HepG2 (cell line): ENCODE results near the gene SIK2. TPM values are rescaled to one million over a fixed set of nuclear protein-coding genes. Genes with fewer than 3 reads are reported as not detected.

ENCODE experiments used
- ATAC-seq: fragments of 200-7000 bp; cut with Tn5 transposase; 3 replicates; pipeline ENCODE4 v1.9.1; 2020; ENCODE audit warnings: mild to moderate bottlenecking, moderate library complexity
- BruUV-seq: library from RNA; stranded (reverse); fragments of 400-500 nt; replicated peaks from 2 replicates; lab custom pipeline; 2021; lab: Mats Ljungman, UMichigan
- CTCF ChIA-PET: fragments of 300-600 bp; formaldehyde crosslinking; extraction: SDS; loops from one replicate; lab custom pipeline; 2021; ENCODE audit warnings: low total read pairs, inconsistent platforms, low intra/inter-chr PET ratio; lab: Yijun Ruan, JAX
- POLR2A ChIA-PET: fragments of 350-600 bp; sonication (Branson Sonifier 250); formaldehyde crosslinking; loops from one replicate; lab custom pipeline; 2020; ENCODE audit warnings: antibody characterized with exemption, inconsistent platforms; lab: Yijun Ruan, JAX
- DNase-seq: peaks from one replicate; pipeline ENCODE4 v3.0.0-alpha.2; 2015; ENCODE audit warnings: low spot score
- FAIRE-seq: peaks from 3 replicates; lab custom pipeline; 2011; peaks lifted over from hg19 to GRCh38; lab: Jason Lieb, UNC
- H2AFZ ChIP-seq: one replicate; pipeline ENCODE4 v1.6.1; 2011; ENCODE audit warnings: low read length, inconsistent platforms
- H3K27ac ChIP-seq: fragments of 300-600 bp; 3 replicates; pipeline ENCODE4 v1.8.0; 2011; ENCODE audit warnings: mixed run types, mild to moderate bottlenecking, mixed read lengths, low read length, inconsistent platforms; ENCODE audit not compliant: insufficient read depth; ENCODE audit errors: extremely low read length
- H3K27me3 ChIP-seq, 2 experiments: fragments of 200-600 bp in 1 of 2; 2 replicates in 1 of 2; 3 replicates in 1 of 2; pipeline versions ENCODE4 v1.6.0 to v1.8.0; 2011; ENCODE audit warnings: low read length in 2 of 2, mild to moderate bottlenecking in 2 of 2, moderate library complexity in 2 of 2, inconsistent platforms in 1 of 2; ENCODE audit not compliant: insufficient read depth in 2 of 2, control insufficient read depth in 1 of 2
- H3K36me3 ChIP-seq, 2 experiments: fragments of 200-600 bp in 1 of 2; replicated peaks in 1 of 2; 2 replicates in 1 of 2; 3 replicates in 1 of 2; pipeline versions ENCODE4 v1.5.1 to v1.8.0; 2011; ENCODE audit warnings: low read length in 2 of 2, inconsistent platforms in 1 of 2; ENCODE audit not compliant: insufficient read depth in 2 of 2, control insufficient read depth in 1 of 2
- H3K4me1 ChIP-seq: 2 replicates; pipeline ENCODE4 v1.5.1; 2012; ENCODE audit warnings: low read length, inconsistent platforms; ENCODE audit not compliant: insufficient read depth
- H3K4me2 ChIP-seq: 2 replicates; pipeline ENCODE4 v1.6.0; 2011; ENCODE audit warnings: low read depth, low read length, inconsistent platforms
- H3K4me3 ChIP-seq, 3 experiments: fragments of 200-600 bp in 1 of 3; sonication (generic), shearing (Covaris generic) in 1 of 3; replicated peaks in 1 of 3; 2 replicates each; pipeline ENCODE4 v1.5.1; 2011 to 2016; ENCODE audit warnings: low read length in 3 of 3, inconsistent platforms in 2 of 3, low read depth in 2 of 3, mild to moderate bottlenecking in 2 of 3, control low read depth in 1 of 3, mixed read lengths in 1 of 3; ENCODE audit not compliant: insufficient read depth in 1 of 3
- H3K79me2 ChIP-seq: one replicate; pipeline ENCODE4 v1.6.1; 2011; ENCODE audit warnings: low read length, inconsistent platforms; ENCODE audit not compliant: insufficient read depth
- H3K9ac ChIP-seq: 2 replicates; pipeline ENCODE4 v1.6.0; 2011; ENCODE audit warnings: mild to moderate bottlenecking, low read depth, low read length, inconsistent platforms; ENCODE audit not compliant: insufficient read depth
- H3K9me3 ChIP-seq: 2 replicates; pipeline ENCODE4 v1.5.1; 2012; ENCODE audit warnings: mild to moderate bottlenecking, low read length
- H4K20me1 ChIP-seq: 2 replicates; pipeline ENCODE4 v1.6.0; 2011; ENCODE audit warnings: inconsistent platforms, mild to moderate bottlenecking, low read length, moderate library complexity; ENCODE audit not compliant: insufficient read depth
- CEBPG ChIP-seq: IDR thresholded peaks from 2 replicates; pipeline ENCODE4 v1.6.1; 2016
- MAFF ChIP-seq: IDR thresholded peaks from 2 replicates; pipeline ENCODE4 v1.6.1; 2011; ENCODE audit warnings: low read depth, low read length, improper control_type of control experiment
- MAFK ChIP-seq, 2 experiments: IDR thresholded peaks in 1 of 2; conservative IDR thresholded peaks in 1 of 2; 2 replicates each; pipeline ENCODE4 v1.6.1; 2011; ENCODE audit warnings: improper control_type of control experiment in 2 of 2, low read length in 2 of 2
- NFYB ChIP-seq: sonication (generic); formaldehyde crosslinking; IDR thresholded peaks from 2 replicates; pipeline ENCODE4 v1.4.0; 2020; ENCODE audit warnings: missing genetic modification reagents
- NR2F6 ChIP-seq, 2 experiments: IDR thresholded peaks; 2 replicates each; pipeline ENCODE4 v1.6.1; 2016; ENCODE audit warnings: antibody characterized with exemption in 1 of 2, mild to moderate bottlenecking in 1 of 2
- ONECUT2 ChIP-seq: sonication (generic); formaldehyde crosslinking; IDR thresholded peaks from 2 replicates; pipeline ENCODE4 v1.4.0; 2020; ENCODE audit warnings: missing genetic modification reagents
- SALL1 ChIP-seq: sonication (generic); formaldehyde crosslinking; IDR thresholded peaks from 2 replicates; pipeline ENCODE4 v1.8.0; 2022; ENCODE audit warnings: mild to moderate bottlenecking, missing genetic modification reagents
- ZNF34 ChIP-seq: sonication (generic); formaldehyde crosslinking; IDR thresholded peaks from 2 replicates; pipeline ENCODE4 v1.4.0; 2020; ENCODE audit warnings: mild to moderate bottlenecking, missing genetic modification reagents, borderline replicate concordance
- ZNF687 ChIP-seq: sonication (generic); formaldehyde crosslinking; IDR thresholded peaks from 2 replicates; pipeline ENCODE4 v1.5.1; 2020; ENCODE audit warnings: mild to moderate bottlenecking, missing genetic modification reagents, moderate library complexity
- WGBS: methylation state at CpG from one replicate; pipeline ENCODE4 v1.1.6; 2017; ENCODE audit warnings: low lambda C conversion rate; 5-methylcytosine and 5-hydroxymethylcytosine counted together
- in situ Hi-C: cut with HindIII; loops from 2 replicates; pipeline ENCODE4 v1.10.0; 2017; ENCODE audit warnings: low pct_unique_long_range_greater_than_20kb; ENCODE audit not compliant: extremely low pct_ligation_motif_present
- intact Hi-C: fragments of 100-400 bp; cut with micrococcal nuclease; formaldehyde crosslinking; loops from one replicate; pipeline ENCODE4 v1.10.0; 2022; ENCODE audit not compliant: unreplicated experiment
- polyA plus RNA-seq, 8 experiments: library from polyadenylated mRNA; depleted of rRNA in 3 of 8; stranded (reverse) in 7 of 8; unstranded in 1 of 8; fragments of >200 nt; fragmentation: Illumina TruSeq in 4 of 8; extraction: Trizol in 4 of 8; gene quantifications; 2 replicates each; pipeline versions ENCODE4 v1.2.1 to v1.2.3, GENCODE V29; 2011 to 2016; ENCODE audit warnings: low read depth in 4 of 8, missing spikeins in 1 of 8, mixed read lengths in 1 of 8; ENCODE audit not compliant: insufficient read depth in 1 of 8
- total RNA-seq, 5 experiments: library from RNA; depleted of rRNA; stranded (reverse); fragments of >200 nt; fragmentation: Illumina TruSeq; extraction: Trizol; gene quantifications; 2 replicates each; pipeline ENCODE4 v1.2.3, GENCODE V29; 2016; ENCODE audit warnings: low read depth in 1 of 5
- TF ChIP-seq, protein P1 (sequence below): sonication (generic); formaldehyde crosslinking; conservative IDR thresholded peaks from 2 replicates; pipeline ENCODE4 v1.4.0; 2020; ENCODE audit warnings: mild to moderate bottlenecking, missing genetic modification reagents, moderate library complexity

The SIK2 gene
- total and polyA plus RNA-seq, 2 of the 13 experiments (the other 11 are each of a cell fraction or from before 2014, with no cell fraction given) = 8.1 to 15.4 TPM

DNA sequence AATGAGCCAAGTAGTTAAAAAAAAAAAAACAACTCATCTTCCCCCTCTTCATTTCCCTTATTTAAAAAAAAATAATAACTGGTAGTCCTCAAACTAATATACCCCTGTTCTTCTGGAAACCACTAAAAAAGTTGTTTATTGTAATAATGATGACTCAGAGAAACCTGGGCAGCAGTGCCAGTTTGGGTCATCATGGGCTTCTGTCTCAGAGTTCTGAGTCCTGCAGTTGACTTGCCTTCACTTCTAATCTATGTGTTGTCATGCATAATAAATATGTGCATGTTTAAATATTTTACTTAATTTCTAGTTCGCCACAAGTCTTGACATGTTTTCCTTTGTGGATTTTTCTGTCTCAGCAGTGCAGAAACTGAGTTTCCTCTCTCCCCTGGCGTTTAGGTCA lies 117.1 kb downstream of the SIK2 start:
- no peak overlapping the region for H3K9ac ChIP-seq
- H3K27ac ChIP-seq = no peak overlapping the region
- ChIA-PET POLR2A (no interaction called here), CTCF (no interaction called here)
- H3K4me2 ChIP-seq = no peak overlapping the region
- H4K20me1 ChIP-seq = no peaks in the 10 kb centered on the region
- FAIRE-seq (no peak), ATAC-seq (no peak), DNase-seq (no peak)
- in situ Hi-C loops (no loop called here), intact Hi-C loops (no loop called here)
- H3K79me2 ChIP-seq = no peaks in the 10 kb centered on the region
- WGBS = 95% methylated on average over 2 of the region's 2 CpGs
- H3K4me3 ChIP-seq = no peak overlapping the region
- TF ChIP-seq CEBPG (CRISPR knock-in tag) (no peak), MAFK (conservative IDR thresholded peaks at IDR 0.05 in 1 of 2, IDR thresholded peaks at IDR 0.05 in 1 of 2; ENCODE audit: low read length in 2 of 2) (peak; percentile 33 to 61; a peak in 2 of 4 replicates), MAFF (peak; percentile 43), NFYB (CRISPR knock-in tag) (no peak)
- H3K4me1 ChIP-seq = peaks cover 28% of the 10 kb centered on the region
- BruUV-seq = no TSS peak
- no peak overlapping the region for H2AFZ ChIP-seq
- no peaks in the 10 kb centered on the region for H3K27me3 ChIP-seq
- H3K36me3 ChIP-seq = peaks cover 30 to 63% of the 10 kb centered on the region in 2 experiments
- H3K9me3 ChIP-seq = no peaks in the 10 kb centered on the region

GRCh38 chr11:111720801-111721494 lies 118.7 kb downstream of the SIK2 start:
- 79% methylated on average over 7 of the region's 7 CpGs for WGBS
- no peak overlapping the region for H3K4me3 ChIP-seq
- peaks cover 36 to 75% of the 10 kb centered on the region in 2 experiments for H3K36me3 ChIP-seq
- no peaks in the 10 kb centered on the region for H3K27me3 ChIP-seq
- peaks cover 33% of the 10 kb centered on the region for H3K4me1 ChIP-seq
- POLR2A ChIA-PET = no interaction called here
- FAIRE-seq (no peak), DNase-seq (no peak), ATAC-seq (peak; percentile 52)
- intact Hi-C loops (no loop called here), in situ Hi-C loops (no loop called here)
- H4K20me1 ChIP-seq = no peaks in the 10 kb centered on the region
- no peaks in the 10 kb centered on the region for H3K9me3 ChIP-seq
- H3K4me2 ChIP-seq = no peak overlapping the region
- H3K9ac ChIP-seq = no peak overlapping the region
- no TSS peak for BruUV-seq
- CTCF ChIA-PET = no interaction called here
- no peak overlapping the region for H2AFZ ChIP-seq
- no peaks in the 10 kb centered on the region for H3K79me2 ChIP-seq
- H3K27ac ChIP-seq = peak overlapping the region; percentile 1
- no peak for TF ChIP-seq ZNF34 (CRISPR knock-in tag)
- TF ChIP-seq NR2F6 (IDR thresholded peaks at IDR 0.05) = peak; percentile 26; the same call in 1 of the 2 replicates
- TF ChIP-seq NR2F6 (CRISPR knock-in tag; IDR thresholded peaks at IDR 0.05) = peak; percentile 50; the same call in 1 of the 2 replicates
- TF ChIP-seq, protein P1, sequence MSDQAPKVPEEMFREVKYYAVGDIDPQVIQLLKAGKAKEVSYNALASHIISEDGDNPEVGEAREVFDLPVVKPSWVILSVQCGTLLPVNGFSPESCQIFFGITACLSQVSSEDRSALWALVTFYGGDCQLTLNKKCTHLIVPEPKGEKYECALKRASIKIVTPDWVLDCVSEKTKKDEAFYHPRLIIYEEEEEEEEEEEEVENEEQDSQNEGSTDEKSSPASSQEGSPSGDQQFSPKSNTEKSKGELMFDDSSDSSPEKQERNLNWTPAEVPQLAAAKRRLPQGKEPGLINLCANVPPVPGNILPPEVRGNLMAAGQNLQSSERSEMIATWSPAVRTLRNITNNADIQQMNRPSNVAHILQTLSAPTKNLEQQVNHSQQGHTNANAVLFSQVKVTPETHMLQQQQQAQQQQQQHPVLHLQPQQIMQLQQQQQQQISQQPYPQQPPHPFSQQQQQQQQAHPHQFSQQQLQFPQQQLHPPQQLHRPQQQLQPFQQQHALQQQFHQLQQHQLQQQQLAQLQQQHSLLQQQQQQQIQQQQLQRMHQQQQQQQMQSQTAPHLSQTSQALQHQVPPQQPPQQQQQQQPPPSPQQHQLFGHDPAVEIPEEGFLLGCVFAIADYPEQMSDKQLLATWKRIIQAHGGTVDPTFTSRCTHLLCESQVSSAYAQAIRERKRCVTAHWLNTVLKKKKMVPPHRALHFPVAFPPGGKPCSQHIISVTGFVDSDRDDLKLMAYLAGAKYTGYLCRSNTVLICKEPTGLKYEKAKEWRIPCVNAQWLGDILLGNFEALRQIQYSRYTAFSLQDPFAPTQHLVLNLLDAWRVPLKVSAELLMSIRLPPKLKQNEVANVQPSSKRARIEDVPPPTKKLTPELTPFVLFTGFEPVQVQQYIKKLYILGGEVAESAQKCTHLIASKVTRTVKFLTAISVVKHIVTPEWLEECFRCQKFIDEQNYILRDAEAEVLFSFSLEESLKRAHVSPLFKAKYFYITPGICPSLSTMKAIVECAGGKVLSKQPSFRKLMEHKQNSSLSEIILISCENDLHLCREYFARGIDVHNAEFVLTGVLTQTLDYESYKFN (CRISPR knock-in tag) = peak; percentile 60
- TF ChIP-seq ZNF687 = peak; percentile 23; the same call in 1 of the 2 replicates
- TF ChIP-seq SALL1 = peak; percentile 73
- TF ChIP-seq ONECUT2 (CRISPR knock-in tag) = peak; percentile 73
